Measurements from ENCODE around the gene VAMP5. TPM values are rescaled to one million over a fixed set of nuclear protein-coding genes. Genes with fewer than 3 reads are reported as not detected.

The VAMP5 gene
- total and polyA plus RNA-seq, 9 of the 15 experiments (the other 6 are each of a cell fraction or from before 2014, with no cell fraction given): 0.54 to 1.9 (median 1.5) TPM; not detected in 2

DNA sequence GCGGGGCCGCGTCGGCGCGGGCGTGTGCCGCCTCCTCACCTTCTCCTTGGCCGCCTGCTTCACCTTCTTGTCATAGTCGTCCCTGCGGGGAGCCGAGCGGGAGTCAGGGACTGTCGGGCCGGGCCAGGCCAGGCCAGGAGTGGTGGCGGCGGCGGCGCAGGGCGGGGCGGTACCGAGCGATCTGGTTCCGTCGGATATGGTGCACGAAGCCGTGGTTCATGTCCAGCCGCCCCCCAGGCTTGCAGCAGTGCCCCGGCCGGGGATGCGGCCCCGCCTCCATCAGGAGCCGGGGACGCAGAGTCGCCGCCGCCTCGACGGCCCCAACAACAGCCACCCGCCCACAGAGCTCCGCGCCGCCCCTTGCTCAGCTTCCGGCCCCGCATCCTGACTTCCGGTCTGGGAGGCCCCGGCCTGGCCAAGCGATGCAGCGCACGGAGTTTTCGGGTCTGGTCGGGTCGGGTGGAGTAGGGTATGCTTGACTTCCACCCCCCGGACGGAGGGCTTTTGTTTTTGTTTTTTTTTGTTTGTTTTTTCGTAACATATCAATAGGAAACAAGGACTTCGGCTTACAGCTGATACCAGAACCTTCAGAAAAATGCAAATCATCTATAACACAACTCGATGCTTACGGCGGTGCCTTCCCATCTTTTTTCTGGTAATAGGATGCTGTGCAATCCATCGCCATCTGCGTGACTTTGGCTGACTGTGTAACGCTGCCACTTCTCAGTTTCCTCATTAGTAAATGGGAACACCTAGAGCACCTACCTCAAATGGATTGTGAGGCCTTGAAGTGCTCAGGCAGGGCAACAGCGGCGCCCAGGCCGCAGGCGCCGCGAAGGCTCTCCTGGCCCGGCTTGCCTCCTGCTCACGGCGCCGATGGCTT lies 27.7 kb downstream of the VAMP5 start, which contains the start of gene C2orf68 (continued):
- TF ChIP-seq, protein P1, sequence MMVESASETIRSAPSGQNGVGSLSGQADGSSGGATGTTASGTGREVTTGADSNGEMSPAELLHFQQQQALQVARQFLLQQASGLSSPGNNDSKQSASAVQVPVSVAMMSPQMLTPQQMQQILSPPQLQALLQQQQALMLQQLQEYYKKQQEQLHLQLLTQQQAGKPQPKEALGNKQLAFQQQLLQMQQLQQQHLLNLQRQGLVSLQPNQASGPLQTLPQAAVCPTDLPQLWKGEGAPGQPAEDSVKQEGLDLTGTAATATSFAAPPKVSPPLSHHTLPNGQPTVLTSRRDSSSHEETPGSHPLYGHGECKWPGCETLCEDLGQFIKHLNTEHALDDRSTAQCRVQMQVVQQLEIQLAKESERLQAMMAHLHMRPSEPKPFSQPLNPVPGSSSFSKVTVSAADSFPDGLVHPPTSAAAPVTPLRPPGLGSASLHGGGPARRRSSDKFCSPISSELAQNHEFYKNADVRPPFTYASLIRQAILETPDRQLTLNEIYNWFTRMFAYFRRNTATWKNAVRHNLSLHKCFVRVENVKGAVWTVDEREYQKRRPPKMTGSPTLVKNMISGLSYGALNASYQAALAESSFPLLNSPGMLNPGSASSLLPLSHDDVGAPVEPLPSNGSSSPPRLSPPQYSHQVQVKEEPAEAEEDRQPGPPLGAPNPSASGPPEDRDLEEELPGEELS (CRISPR knock-in tag; IDR thresholded peaks at IDR 0.05; ENCODE audit: borderline replicate concordance): no peak
- peak in 2 of 3 experiments; percentile 61 to 76 for TF ChIP-seq YY1 (IDR thresholded peaks at IDR 0.05; ENCODE audit: borderline replicate concordance in 1 of 3, control insufficient read depth in 1 of 3, extremely low read depth in 1 of 3, insufficient read depth in 3 of 3, insufficient read length in 1 of 3, insufficient replicate concordance in 2 of 3, low read depth in 1 of 3, low read length in 2 of 3)
- TF ChIP-seq, protein P2, sequence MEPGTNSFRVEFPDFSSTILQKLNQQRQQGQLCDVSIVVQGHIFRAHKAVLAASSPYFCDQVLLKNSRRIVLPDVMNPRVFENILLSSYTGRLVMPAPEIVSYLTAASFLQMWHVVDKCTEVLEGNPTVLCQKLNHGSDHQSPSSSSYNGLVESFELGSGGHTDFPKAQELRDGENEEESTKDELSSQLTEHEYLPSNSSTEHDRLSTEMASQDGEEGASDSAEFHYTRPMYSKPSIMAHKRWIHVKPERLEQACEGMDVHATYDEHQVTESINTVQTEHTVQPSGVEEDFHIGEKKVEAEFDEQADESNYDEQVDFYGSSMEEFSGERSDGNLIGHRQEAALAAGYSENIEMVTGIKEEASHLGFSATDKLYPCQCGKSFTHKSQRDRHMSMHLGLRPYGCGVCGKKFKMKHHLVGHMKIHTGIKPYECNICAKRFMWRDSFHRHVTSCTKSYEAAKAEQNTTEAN (CRISPR knock-in tag; IDR thresholded peaks at IDR 0.05): no peak
- TF ChIP-seq POLR2G (IDR thresholded peaks at IDR 0.05; ENCODE audit: low read depth, low read length): peak; percentile 97
- peak; percentile 18; the same call in 1 of the 2 replicates for TF ChIP-seq MEF2A (IDR thresholded peaks at IDR 0.05; ENCODE audit: control insufficient read depth, low read depth, low read length)
- TF ChIP-seq ARNT (IDR thresholded peaks at IDR 0.05): no peak
- peak; percentile 12; the same call in 1 of the 2 replicates for TF ChIP-seq DPF2 (IDR thresholded peaks at IDR 0.05)
- TF ChIP-seq, protein P3, sequence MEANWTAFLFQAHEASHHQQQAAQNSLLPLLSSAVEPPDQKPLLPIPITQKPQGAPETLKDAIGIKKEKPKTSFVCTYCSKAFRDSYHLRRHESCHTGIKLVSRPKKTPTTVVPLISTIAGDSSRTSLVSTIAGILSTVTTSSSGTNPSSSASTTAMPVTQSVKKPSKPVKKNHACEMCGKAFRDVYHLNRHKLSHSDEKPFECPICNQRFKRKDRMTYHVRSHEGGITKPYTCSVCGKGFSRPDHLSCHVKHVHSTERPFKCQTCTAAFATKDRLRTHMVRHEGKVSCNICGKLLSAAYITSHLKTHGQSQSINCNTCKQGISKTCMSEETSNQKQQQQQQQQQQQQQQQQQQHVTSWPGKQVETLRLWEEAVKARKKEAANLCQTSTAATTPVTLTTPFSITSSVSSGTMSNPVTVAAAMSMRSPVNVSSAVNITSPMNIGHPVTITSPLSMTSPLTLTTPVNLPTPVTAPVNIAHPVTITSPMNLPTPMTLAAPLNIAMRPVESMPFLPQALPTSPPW (CRISPR knock-in tag; IDR thresholded peaks at IDR 0.05): peak; percentile 69
- TF ChIP-seq RBM22 (IDR thresholded peaks at IDR 0.05; ENCODE audit: low read depth, low read length, poor library complexity, severe bottlenecking): no peak
- no peak for TF ChIP-seq CBX3 (IDR thresholded peaks at IDR 0.05; ENCODE audit: borderline replicate concordance in 1 of 2, low read length in 2 of 2)
- TF ChIP-seq, protein P4, sequence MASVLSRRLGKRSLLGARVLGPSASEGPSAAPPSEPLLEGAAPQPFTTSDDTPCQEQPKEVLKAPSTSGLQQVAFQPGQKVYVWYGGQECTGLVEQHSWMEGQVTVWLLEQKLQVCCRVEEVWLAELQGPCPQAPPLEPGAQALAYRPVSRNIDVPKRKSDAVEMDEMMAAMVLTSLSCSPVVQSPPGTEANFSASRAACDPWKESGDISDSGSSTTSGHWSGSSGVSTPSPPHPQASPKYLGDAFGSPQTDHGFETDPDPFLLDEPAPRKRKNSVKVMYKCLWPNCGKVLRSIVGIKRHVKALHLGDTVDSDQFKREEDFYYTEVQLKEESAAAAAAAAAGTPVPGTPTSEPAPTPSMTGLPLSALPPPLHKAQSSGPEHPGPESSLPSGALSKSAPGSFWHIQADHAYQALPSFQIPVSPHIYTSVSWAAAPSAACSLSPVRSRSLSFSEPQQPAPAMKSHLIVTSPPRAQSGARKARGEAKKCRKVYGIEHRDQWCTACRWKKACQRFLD (CRISPR knock-in tag; IDR thresholded peaks at IDR 0.05): peak; percentile 74; the same call in 1 of the 2 replicates
- TF ChIP-seq ZNF766 (CRISPR knock-in tag; conservative IDR thresholded peaks at IDR 0.05): no peak
- TF ChIP-seq, protein P5, sequence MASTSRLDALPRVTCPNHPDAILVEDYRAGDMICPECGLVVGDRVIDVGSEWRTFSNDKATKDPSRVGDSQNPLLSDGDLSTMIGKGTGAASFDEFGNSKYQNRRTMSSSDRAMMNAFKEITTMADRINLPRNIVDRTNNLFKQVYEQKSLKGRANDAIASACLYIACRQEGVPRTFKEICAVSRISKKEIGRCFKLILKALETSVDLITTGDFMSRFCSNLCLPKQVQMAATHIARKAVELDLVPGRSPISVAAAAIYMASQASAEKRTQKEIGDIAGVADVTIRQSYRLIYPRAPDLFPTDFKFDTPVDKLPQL (IDR thresholded peaks at IDR 0.05; ENCODE audit: extremely low read depth, insufficient read length): peak; percentile 47
- TF ChIP-seq ZEB2 (IDR thresholded peaks at IDR 0.05): peak; percentile 10; the same call in 1 of the 2 replicates
- TF ChIP-seq, protein P6, sequence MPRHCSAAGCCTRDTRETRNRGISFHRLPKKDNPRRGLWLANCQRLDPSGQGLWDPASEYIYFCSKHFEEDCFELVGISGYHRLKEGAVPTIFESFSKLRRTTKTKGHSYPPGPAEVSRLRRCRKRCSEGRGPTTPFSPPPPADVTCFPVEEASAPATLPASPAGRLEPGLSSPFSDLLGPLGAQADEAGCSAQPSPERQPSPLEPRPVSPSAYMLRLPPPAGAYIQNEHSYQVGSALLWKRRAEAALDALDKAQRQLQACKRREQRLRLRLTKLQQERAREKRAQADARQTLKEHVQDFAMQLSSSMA (CRISPR knock-in tag; IDR thresholded peaks at IDR 0.05): peak; percentile 78; the same call in 1 of the 2 replicates
- 0 out of 2 replicates have a peak, but pooled peaks have one; percentile 1 for TF ChIP-seq CHCHD3 (CRISPR knock-in tag; IDR thresholded peaks at IDR 0.05)
- TF ChIP-seq NEUROD1 (IDR thresholded peaks at IDR 0.05; ENCODE audit: borderline replicate concordance, low read depth, low read length, partially characterized antibody): peak; percentile 64

Data from K562 (cell line).